Measurements from ENCODE around the gene SLC22A5.
"Not testable (repeated sequence)": the region's sequence is repeated elsewhere in the genome, so short reads cannot be mapped to it uniquely, and the experiment has no call there.

The SLC22A5 gene

GRCh38 chr5:132389051-132389331 lies 19.5 kb downstream of the SLC22A5 start:
- no peak for DNase-seq

- DNase-seq: no peak
These were observed 20.2 kb downstream of the SLC22A5 start for GRCh38 chr5:132389585-132390286.

- DNase-seq: no peak
These were observed 21.7 kb downstream of the SLC22A5 start for GRCh38 chr5:132391247-132391646.

- DNase-seq: no peak
These were observed 22.4 kb downstream of the SLC22A5 start for GRCh38 chr5:132391870-132392269.

- DNase-seq: no peak
These were observed 22.9 kb downstream of the SLC22A5 start for GRCh38 chr5:132392411-132392810.

- peak; percentile 5 for DNase-seq
These were observed 23.7 kb downstream of the SLC22A5 start for GRCh38 chr5:132392978-132393825.

GRCh38 chr5:132394667-132395259 lies 25.3 kb downstream of the SLC22A5 start:
- DNase-seq: peak; percentile 38

- DNase-seq: no peak
These were observed 27.1 kb downstream of the SLC22A5 start for GRCh38 chr5:132396589-132397031.

GRCh38 chr5:132397224-132397623 lies 27.7 kb downstream of the SLC22A5 start:
- no peak for DNase-seq

- not testable (repeated sequence) for DNase-seq
These were observed 28.6 kb downstream of the SLC22A5 start for GRCh38 chr5:132397936-132398675.

GRCh38 chr5:132404041-132404440 lies 34.5 kb downstream of the SLC22A5 start:
- DNase-seq: not testable (repeated sequence)

- no peak for DNase-seq
These were observed 36.1 kb downstream of the SLC22A5 start for GRCh38 chr5:132405646-132406045.

- DNase-seq: no peak
These were observed 36.8 kb downstream of the SLC22A5 start for GRCh38 chr5:132406144-132406783.

GRCh38 chr5:132407970-132408369 lies 38.5 kb downstream of the SLC22A5 start:
- no peak for DNase-seq

GRCh38 chr5:132408456-132408855 lies 38.9 kb downstream of the SLC22A5 start:
- no peak for DNase-seq

GRCh38 chr5:132408965-132409364 lies 39.5 kb downstream of the SLC22A5 start:
- no peak for DNase-seq

GRCh38 chr5:132410451-132411303 lies 41.2 kb downstream of the SLC22A5 start:
- DNase-seq: peak; percentile 5

GRCh38 chr5:132411304-132412013 lies 41.9 kb downstream of the SLC22A5 start:
- no peak for DNase-seq

GRCh38 chr5:132413567-132413966 lies 44.1 kb downstream of the SLC22A5 start:
- DNase-seq: no peak

GRCh38 chr5:132414634-132415378 lies 45.3 kb downstream of the SLC22A5 start:
- DNase-seq: no peak

Measured in NCI-H1694 (cell line).